Activated naive CD4-positive, alpha-beta T cell treated with Interleukin-2 at 50 U/mL for 16 hours (primary cell): ENCODE data around the gene HAGHL.
"Not testable (repeated sequence)": the region's sequence is repeated elsewhere in the genome, so short reads cannot be mapped to it uniquely, and the experiment has no call there.

Source experiments
- DNase-seq: peaks from one replicate; pipeline ENCODE4 v3.0.0-alpha.2; 2020

Gene HAGHL

GRCh38 chr16:760545-761343 lies 33.8 kb downstream of the HAGHL start, which contains the start of gene MSLN:
TSS of gene MSLN (plus strand) at chr16:760734. CDS start at chr16:762681, 1,947 bp downstream.
- DNase-seq = no peak

GRCh38 chr16:761625-762513 lies 35.0 kb downstream of the HAGHL start:
- no peak for DNase-seq

- DNase-seq = no peak
Observed at GRCh38 chr16:762595-763268, 35.8 kb downstream of the HAGHL start.

GRCh38 chr16:763369-764183 lies 36.7 kb downstream of the HAGHL start:
- no peak for DNase-seq

- DNase-seq = no peak
Observed at GRCh38 chr16:764184-764750, 37.4 kb downstream of the HAGHL start.

- no peak for DNase-seq
Observed at GRCh38 chr16:764848-765487, 38.1 kb downstream of the HAGHL start.

- no peak for DNase-seq
Observed at GRCh38 chr16:765488-765865, 38.6 kb downstream of the HAGHL start.

- no peak for DNase-seq
Observed at GRCh38 chr16:766008-766819, 39.3 kb downstream of the HAGHL start.

GRCh38 chr16:766820-767640 lies 40.1 kb downstream of the HAGHL start:
- no peak for DNase-seq

- DNase-seq = no peak
Observed at GRCh38 chr16:767743-768235, 40.9 kb downstream of the HAGHL start.

GRCh38 chr16:768428-768827 lies 41.5 kb downstream of the HAGHL start:
- no peak for DNase-seq

- no peak for DNase-seq
Observed at GRCh38 chr16:769184-769784, 42.4 kb downstream of the HAGHL start.

- no peak for DNase-seq
Observed at GRCh38 chr16:769934-770333, 43.0 kb downstream of the HAGHL start.

- DNase-seq = no peak
Observed at GRCh38 chr16:770411-770810, 43.5 kb downstream of the HAGHL start.

- no peak for DNase-seq
Observed at GRCh38 chr16:772959-773358, 46.1 kb downstream of the HAGHL start.

- DNase-seq = no peak
Observed at GRCh38 chr16:774086-775001, 47.4 kb downstream of the HAGHL start.

- no peak for DNase-seq
Observed at GRCh38 chr16:775236-775796, 48.4 kb downstream of the HAGHL start.

- DNase-seq = not testable (repeated sequence)
Observed at GRCh38 chr16:776298-776697, 49.4 kb downstream of the HAGHL start.
